Neural progenitor cell (in vitro differentiated cells): Measurements from ENCODE around the gene RNF213. TPM values are rescaled to one million over a fixed set of nuclear protein-coding genes. Genes with fewer than 3 reads are reported as not detected.

Experiments
- DNase-seq: peaks from one replicate; pipeline ENCODE4 v3.0.0-alpha.2; 2016; ENCODE audit warnings: low spot score
- H2AFZ ChIP-seq: fragments of 200-600 bp; sonication (generic); replicated peaks from 2 replicates; pipeline ENCODE4 v1.6.1; 2016; ENCODE audit warnings: antibody characterized with exemption
- H3F3A ChIP-seq: fragments of 200-600 bp; sonication (generic); 2 replicates; pipeline ENCODE4 v1.6.1; 2016; ENCODE audit warnings: antibody characterized with exemption, low read depth
- H3K27ac ChIP-seq: fragments of 200-600 bp; sonication (generic); 2 replicates; pipeline ENCODE4 v1.5.1; 2016; ENCODE audit warnings: mild to moderate bottlenecking
- H3K27me3 ChIP-seq: fragments of 200-600 bp; sonication (generic); 2 replicates; pipeline ENCODE4 v1.6.1; 2016; ENCODE audit warnings: mild to moderate bottlenecking, moderate library complexity
- H3K36me3 ChIP-seq: fragments of 200-600 bp; sonication (generic); 2 replicates; pipeline ENCODE4 v1.5.1; 2016
- H3K4me1 ChIP-seq: fragments of 200-600 bp; sonication (generic); 2 replicates; pipeline ENCODE4 v1.6.1; 2016; ENCODE audit warnings: mixed run types
- H3K4me2 ChIP-seq: fragments of 200-600 bp; sonication (generic); 2 replicates; pipeline ENCODE4 v1.6.1; 2016
- H3K4me3 ChIP-seq: fragments of 200-600 bp; sonication (generic); 2 replicates; pipeline ENCODE4 v1.5.1; 2016
- H3K79me2 ChIP-seq: fragments of 200-600 bp; sonication (generic); 2 replicates; pipeline ENCODE4 v1.6.1; 2016; ENCODE audit warnings: low read depth
- H3K9ac ChIP-seq: fragments of 200-600 bp; sonication (generic); 2 replicates; pipeline ENCODE4 v1.6.1; 2016
- H3K9me3 ChIP-seq: fragments of 200-600 bp; sonication (generic); 2 replicates; pipeline ENCODE4 v1.5.1; 2016; ENCODE audit warnings: low read depth
- H4K20me1 ChIP-seq: fragments of 200-600 bp; sonication (generic); 2 replicates; pipeline ENCODE4 v1.6.1; 2016; ENCODE audit warnings: low read depth
- H3K27ac Mint-ChIP-seq: 3 replicates; pipeline ENCODE4 v1.8.0; 2021; ENCODE audit warnings: mixed read lengths
- H3K27me3 Mint-ChIP-seq: 2 replicates; pipeline ENCODE4 v1.8.0; 2022; ENCODE audit warnings: low read depth, mild to moderate bottlenecking, inconsistent platforms, moderate library complexity, mixed read lengths; ENCODE audit not compliant: insufficient read depth
- H3K36me3 Mint-ChIP-seq: 3 replicates; pipeline ENCODE4 v1.8.0; 2021; ENCODE audit warnings: mixed read lengths
- H3K4me1 Mint-ChIP-seq: 3 replicates; pipeline ENCODE4 v1.8.0; 2021; ENCODE audit warnings: mixed read lengths
- H3K4me3 Mint-ChIP-seq: 3 replicates; pipeline ENCODE4 v1.8.0; 2021; ENCODE audit warnings: mild to moderate bottlenecking, moderate library complexity, mixed read lengths
- H3K9me3 Mint-ChIP-seq: 3 replicates; pipeline ENCODE4 v1.8.0; 2020; ENCODE audit warnings: mixed read lengths
- EZH2 ChIP-seq: fragments of 200-600 bp; sonication (generic); IDR thresholded peaks from 2 replicates; pipeline ENCODE4 v1.6.1; 2017; ENCODE audit warnings: antibody characterized with exemption, mild to moderate bottlenecking, moderate library complexity
- EZH2phosphoT487 ChIP-seq: fragments of 200-600 bp; sonication (generic); IDR thresholded peaks from 2 replicates; pipeline ENCODE4 v1.6.1; 2017; ENCODE audit warnings: antibody characterized with exemption
- total RNA-seq: library from RNA; depleted of rRNA; stranded (reverse); fragments of >200 nt; gene quantifications from 2 replicates; pipeline ENCODE4 v1.2.3, GENCODE V29; 2015; ENCODE audit warnings: low replicate concordance
- TF ChIP-seq, protein P1 (sequence below): fragments of 200-600 bp; sonication (generic); IDR thresholded peaks from 2 replicates; pipeline ENCODE4 v1.5.1; 2017; ENCODE audit warnings: antibody characterized with exemption, mild to moderate bottlenecking

The RNF213 gene
- total RNA-seq, 1 donor from 2014 or later, result 19.8 TPM

DNA sequence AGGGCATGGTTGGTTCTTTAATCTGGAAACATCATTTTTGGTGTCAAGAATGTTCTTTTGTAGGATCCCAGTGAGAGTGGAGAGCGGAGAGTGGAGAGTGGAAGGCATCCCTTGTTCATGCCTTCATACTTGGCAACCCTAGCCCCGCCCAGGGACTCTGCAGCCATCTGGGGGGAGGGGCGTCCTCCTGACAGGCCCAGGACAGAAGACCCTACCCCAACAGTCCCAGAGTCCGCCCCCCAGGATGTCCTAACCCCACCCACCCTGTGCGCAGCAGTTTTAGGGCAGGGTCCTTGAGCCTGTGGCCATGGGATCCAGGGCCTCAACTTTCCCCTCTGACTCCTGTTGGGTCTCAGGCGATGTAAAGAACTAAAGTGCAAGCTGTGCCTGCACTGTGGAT is 36.0 kb upstream of the RNF213 start:
- Mint-ChIP-seq H3K27me3 (peaks cover 6% of the 10 kb centered on the region), H3K9me3 (no peaks in the 10 kb centered on the region), H3K27ac (no peak overlapping the region), H3K4me1 (peaks cover 32% of the 10 kb centered on the region), H3K4me3 (no peak overlapping the region), H3K36me3 (peaks cover 5% of the 10 kb centered on the region)
- no peaks in the 10 kb centered on the region for H3K27me3 ChIP-seq
- no peak overlapping the region for H2AFZ ChIP-seq
- no peak for TF ChIP-seq EZH2phosphoT487
- peaks cover 17% of the 10 kb centered on the region for H3K4me1 ChIP-seq
- no peak overlapping the region for H3K4me3 ChIP-seq
- no peak overlapping the region for H3K27ac ChIP-seq
- no peaks in the 10 kb centered on the region for H3K9me3 ChIP-seq
- no peaks in the 10 kb centered on the region for H3K36me3 ChIP-seq
- DNase-seq, result no peak
- H3K9ac ChIP-seq, result no peak overlapping the region
- no peak overlapping the region for H3K4me2 ChIP-seq
- peaks cover 15% of the 10 kb centered on the region for H3K79me2 ChIP-seq
- peaks cover 4% of the 10 kb centered on the region for H4K20me1 ChIP-seq
- peaks cover 3% of the 10 kb centered on the region for H3F3A ChIP-seq

GRCh38 chr17:80225230-80225629 is 35.4 kb upstream of the RNF213 start:
- peak; percentile 22 for DNase-seq
- H4K20me1 ChIP-seq, result peaks cover 4% of the 10 kb centered on the region
- H3K4me2 ChIP-seq, result no peak overlapping the region
- H3K9me3 Mint-ChIP-seq, result no peaks in the 10 kb centered on the region
- peaks cover 15% of the 10 kb centered on the region for H3K79me2 ChIP-seq
- H3K4me3 Mint-ChIP-seq, result no peak overlapping the region
- no peak overlapping the region for H2AFZ ChIP-seq
- H3K9me3 ChIP-seq, result no peaks in the 10 kb centered on the region
- H3K4me1 Mint-ChIP-seq, result peaks cover 30% of the 10 kb centered on the region
- peaks cover 8% of the 10 kb centered on the region for H3K36me3 Mint-ChIP-seq
- peaks cover 15% of the 10 kb centered on the region for H3K4me1 ChIP-seq
- no peaks in the 10 kb centered on the region for H3K36me3 ChIP-seq
- H3K27me3 ChIP-seq, result no peaks in the 10 kb centered on the region
- H3K4me3 ChIP-seq, result no peak overlapping the region
- TF ChIP-seq EZH2phosphoT487 (no peak), EZH2 (no peak)
- TF ChIP-seq, protein P1, sequence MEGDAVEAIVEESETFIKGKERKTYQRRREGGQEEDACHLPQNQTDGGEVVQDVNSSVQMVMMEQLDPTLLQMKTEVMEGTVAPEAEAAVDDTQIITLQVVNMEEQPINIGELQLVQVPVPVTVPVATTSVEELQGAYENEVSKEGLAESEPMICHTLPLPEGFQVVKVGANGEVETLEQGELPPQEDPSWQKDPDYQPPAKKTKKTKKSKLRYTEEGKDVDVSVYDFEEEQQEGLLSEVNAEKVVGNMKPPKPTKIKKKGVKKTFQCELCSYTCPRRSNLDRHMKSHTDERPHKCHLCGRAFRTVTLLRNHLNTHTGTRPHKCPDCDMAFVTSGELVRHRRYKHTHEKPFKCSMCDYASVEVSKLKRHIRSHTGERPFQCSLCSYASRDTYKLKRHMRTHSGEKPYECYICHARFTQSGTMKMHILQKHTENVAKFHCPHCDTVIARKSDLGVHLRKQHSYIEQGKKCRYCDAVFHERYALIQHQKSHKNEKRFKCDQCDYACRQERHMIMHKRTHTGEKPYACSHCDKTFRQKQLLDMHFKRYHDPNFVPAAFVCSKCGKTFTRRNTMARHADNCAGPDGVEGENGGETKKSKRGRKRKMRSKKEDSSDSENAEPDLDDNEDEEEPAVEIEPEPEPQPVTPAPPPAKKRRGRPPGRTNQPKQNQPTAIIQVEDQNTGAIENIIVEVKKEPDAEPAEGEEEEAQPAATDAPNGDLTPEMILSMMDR, result no peak
- H3K27me3 Mint-ChIP-seq, result peaks cover 5% of the 10 kb centered on the region
- no peak overlapping the region for H3K9ac ChIP-seq
- H3K27ac Mint-ChIP-seq, result no peak overlapping the region
- peaks cover 3% of the 10 kb centered on the region for H3F3A ChIP-seq
- no peak overlapping the region for H3K27ac ChIP-seq

DNA sequence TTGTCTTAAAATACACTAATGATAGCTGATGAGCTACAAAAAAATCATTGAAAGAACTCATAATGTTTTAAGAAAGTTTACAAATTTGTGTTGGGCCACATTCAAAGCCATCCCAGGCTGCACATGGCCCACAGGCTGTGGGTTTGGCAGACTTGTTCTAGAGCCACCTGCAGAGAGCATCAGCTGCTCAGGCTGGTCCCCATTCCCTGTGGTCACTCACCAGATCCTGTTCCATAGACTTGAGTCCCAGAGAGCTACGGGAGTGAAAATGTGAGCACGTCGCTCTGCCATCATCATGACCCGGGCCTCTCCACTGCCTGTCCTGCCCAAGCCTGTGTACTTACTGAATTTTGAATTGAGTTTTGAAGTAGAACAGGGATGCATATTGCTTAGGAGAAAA is 33.5 kb upstream of the RNF213 start:
- Histone ChIP-seq H3K4me3 (no peak overlapping the region), H4K20me1 (no peaks in the 10 kb centered on the region), H3K4me2 (no peak overlapping the region), H3K9me3 (peaks cover 2% of the 10 kb centered on the region), H3K36me3 (peaks cover 4% of the 10 kb centered on the region), H3K27me3 (no peaks in the 10 kb centered on the region), H3K79me2 (no peaks in the 10 kb centered on the region), H3F3A (no peaks in the 10 kb centered on the region), H3K27ac (no peak overlapping the region), H3K9ac (no peak overlapping the region), H3K4me1 (peaks cover 4% of the 10 kb centered on the region), H2AFZ (no peak overlapping the region)
- TF ChIP-seq EZH2phosphoT487, result no peak
- TF ChIP-seq EZH2, result no peak
- TF ChIP-seq, protein P1, result no peak
- Mint-ChIP-seq H3K9me3 (peaks cover 5% of the 10 kb centered on the region), H3K4me1 (peaks cover 27% of the 10 kb centered on the region), H3K4me3 (no peak overlapping the region), H3K27me3 (peaks cover 3% of the 10 kb centered on the region), H3K36me3 (peaks cover 21% of the 10 kb centered on the region), H3K27ac (peak overlapping the region; percentile 96)
- no peak for DNase-seq

- Histone ChIP-seq H3F3A (no peaks in the 10 kb centered on the region), H3K4me3 (no peak overlapping the region), H3K9me3 (peaks cover 2% of the 10 kb centered on the region), H3K4me2 (no peak overlapping the region), H3K4me1 (peaks cover 4% of the 10 kb centered on the region), H4K20me1 (no peaks in the 10 kb centered on the region), H3K9ac (no peak overlapping the region), H3K27ac (no peak overlapping the region), H3K27me3 (no peaks in the 10 kb centered on the region), H3K36me3 (peaks cover 6% of the 10 kb centered on the region), H2AFZ (no peak overlapping the region), H3K79me2 (no peaks in the 10 kb centered on the region)
- Mint-ChIP-seq H3K9me3 (peaks cover 9% of the 10 kb centered on the region), H3K36me3 (peaks cover 22% of the 10 kb centered on the region), H3K27me3 (peaks cover 3% of the 10 kb centered on the region), H3K4me1 (peaks cover 23% of the 10 kb centered on the region), H3K27ac (no peak overlapping the region), H3K4me3 (no peak overlapping the region)
- TF ChIP-seq, protein P1, result no peak
- TF ChIP-seq EZH2 (no peak), EZH2phosphoT487 (no peak)
- no peak for DNase-seq
These were observed 33.0 kb upstream of the RNF213 start for GRCh38 chr17:80227666-80228065.
